A549 (cell line): ENCODE results near the gene MACC1. TPM values are rescaled to one million over a fixed set of nuclear protein-coding genes. Genes with fewer than 3 reads are reported as not detected.

Experiments used
- ATAC-seq, 2 experiments: fragments of 200-7000 bp in 1 of 2; fragments of >200 bp in 1 of 2; cut with Nextera tagmentation in 1 of 2; cut with Tn5 transposase in 1 of 2; 3 replicates each; pipeline versions ENCODE4 v1.8.0 to v1.9.1; 2018 to 2020; ENCODE audit warnings: mild to moderate bottlenecking in 1 of 2, moderate library complexity in 1 of 2
- CTCF ChIA-PET: fragments of 300-600 bp; sonication (Branson Sonifier 250); formaldehyde crosslinking; extraction: SDS; loops from one replicate; lab custom pipeline; 2021; ENCODE audit warnings: antibody characterized with exemption, inconsistent platforms; lab: Yijun Ruan, JAX
- POLR2A ChIA-PET: fragments of 350-600 bp; formaldehyde crosslinking; extraction: SDS; loops from one replicate; lab custom pipeline; 2021; ENCODE audit warnings: antibody characterized with exemption, inconsistent platforms; lab: Yijun Ruan, JAX
- DNase-seq, 2 experiments: peaks; one replicate each; pipeline versions ENCODE4 v3.0.0 to v3.0.0-alpha.2; 2011 to 2016; ENCODE audit warnings: low read depth in 1 of 2, low spot score in 1 of 2
- FAIRE-seq: peaks from 2 replicates; lab custom pipeline; 2011; peaks lifted over from hg19 to GRCh38; lab: Jason Lieb, UNC
- H3K27ac ChIP-seq, 2 experiments: fragments of >200 bp; sonication (Bioruptor Twin); formaldehyde crosslinking; 3 replicates each; pipeline ENCODE4 v1.5.1; 2016 to 2017
- H3K4me1 ChIP-seq: fragments of >200 bp; sonication (Bioruptor Twin); formaldehyde crosslinking; 3 replicates; pipeline ENCODE4 v1.6.1; 2016
- H3K4me2 ChIP-seq: fragments of >200 bp; sonication (Bioruptor Twin); formaldehyde crosslinking; 3 replicates; pipeline ENCODE4 v1.6.1; 2016
- H3K4me3 ChIP-seq: fragments of >200 bp; sonication (Bioruptor Twin); formaldehyde crosslinking; 3 replicates; pipeline ENCODE4 v1.5.1; 2016
- H3K9me3 ChIP-seq: fragments of >200 bp; sonication (Bioruptor Twin); formaldehyde crosslinking; 3 replicates; pipeline ENCODE4 v1.6.1; 2016
- CBX2 ChIP-seq: fragments of 200-600 bp; sonication (generic); IDR thresholded peaks from 2 replicates; pipeline ENCODE4 v1.6.1; 2016; ENCODE audit warnings: low read depth, mild to moderate bottlenecking, borderline replicate concordance
- CEBPB ChIP-seq, 2 experiments: fragments of >200 bp in 1 of 2; sonication (Bioruptor Twin) in 1 of 2; formaldehyde crosslinking in 1 of 2; IDR thresholded peaks; 2 replicates each; pipeline ENCODE4 v1.6.1; 2012 to 2016
- CHD2 ChIP-seq: fragments of 150-350 bp; IDR thresholded peaks from 2 replicates; pipeline ENCODE4 v1.6.1; 2014; ENCODE audit warnings: low read length; ENCODE audit not compliant: partially characterized antibody
- CHD4 ChIP-seq: fragments of 200-600 bp; sonication (generic); IDR thresholded peaks from 2 replicates; pipeline ENCODE4 v1.6.1; 2016; ENCODE audit warnings: antibody characterized with exemption, mild to moderate bottlenecking, borderline replicate concordance
- EP300 ChIP-seq, 2 experiments: fragments of >200 bp; sonication (Bioruptor Twin); formaldehyde crosslinking; IDR thresholded peaks; 2 replicates in 1 of 2; 3 replicates in 1 of 2; pipeline ENCODE4 v1.6.1; 2016 to 2017
- ESRRA ChIP-seq: fragments of 150-350 bp; IDR thresholded peaks from 2 replicates; pipeline ENCODE4 v1.6.1; 2014; ENCODE audit warnings: mild to moderate bottlenecking, low read length, borderline replicate concordance
- HEYL ChIP-seq: fragments of 250-450 bp; sonication (Bioruptor Pico); IDR thresholded peaks from 2 replicates; pipeline ENCODE4 v1.8.0; 2021; ENCODE audit warnings: mild to moderate bottlenecking, moderate library complexity
- HOXA7 ChIP-seq: fragments of 250-450 bp; sonication (Bioruptor Pico); IDR thresholded peaks from 2 replicates; pipeline ENCODE4 v1.5.0; 2020; ENCODE audit warnings: mild to moderate bottlenecking, moderate library complexity
- HOXB13 ChIP-seq: fragments of 250-450 bp; sonication (Bioruptor Pico); IDR thresholded peaks from 2 replicates; pipeline ENCODE4 v1.5.0; 2020; ENCODE audit warnings: low read depth, mild to moderate bottlenecking, moderate library complexity
- HOXB5 ChIP-seq: fragments of 250-450 bp; sonication (Bioruptor Pico); IDR thresholded peaks from 2 replicates; pipeline ENCODE4 v1.5.0; 2020; ENCODE audit warnings: mild to moderate bottlenecking, moderate library complexity
- MAZ ChIP-seq: fragments of 150-350 bp; IDR thresholded peaks from 2 replicates; pipeline ENCODE4 v1.6.1; 2014; ENCODE audit warnings: antibody characterized with exemption, low read depth, low read length, borderline replicate concordance
- NPAS2 ChIP-seq: fragments of 250-450 bp; sonication (Bioruptor Pico); IDR thresholded peaks from 2 replicates; pipeline ENCODE4 v1.8.0; 2022; ENCODE audit warnings: mild to moderate bottlenecking, moderate library complexity, borderline replicate concordance
- PHF8 ChIP-seq: fragments of 200-600 bp; sonication (generic); IDR thresholded peaks from 2 replicates; pipeline ENCODE4 v1.6.1; 2016; ENCODE audit warnings: low read depth, mild to moderate bottlenecking, antibody characterized with exemption, moderate library complexity, borderline replicate concordance
- POLR2AphosphoS2 ChIP-seq: conservative IDR thresholded peaks from 2 replicates; pipeline ENCODE4 v1.6.1; 2012; ENCODE audit warnings: low read length, improper control_type of control experiment, inconsistent platforms
- RARB ChIP-seq: fragments of 250-450 bp; sonication (Bioruptor Pico); IDR thresholded peaks from 2 replicates; pipeline ENCODE4 v1.8.0; 2021; ENCODE audit warnings: mild to moderate bottlenecking, moderate library complexity
- TFCP2L1 ChIP-seq: fragments of 250-450 bp; sonication (Bioruptor Pico); IDR thresholded peaks from 2 replicates; pipeline ENCODE4 v1.5.0; 2021; ENCODE audit warnings: mild to moderate bottlenecking
- ZNF302 ChIP-seq: fragments of 250-450 bp; sonication (Bioruptor Pico); IDR thresholded peaks from 2 replicates; pipeline ENCODE4 v1.9.0; 2021; ENCODE audit warnings: inconsistent platforms, mild to moderate bottlenecking, moderate library complexity
- WGBS: methylation state at CpG from one replicate; pipeline ENCODE4 v1.1.6; 2017; ENCODE audit errors: missing lambda C conversion rate; 5-methylcytosine and 5-hydroxymethylcytosine counted together
- polyA plus RNA-seq, 4 experiments: library from polyadenylated mRNA; depleted of rRNA in 3 of 4; stranded (reverse); fragments of >200 nt; fragmentation: RNase III in 1 of 4; extraction: RNeasy Plus Mini Kit Qiagen cat#74134 plus additional on column Dnase treatment in 1 of 4; gene quantifications; 2 replicates in 3 of 4; 3 replicates in 1 of 4; pipeline ENCODE4 v1.2.3, GENCODE V29; 2011 to 2017
- TF ChIP-seq, protein P1 (sequence below): IDR thresholded peaks from 2 replicates; pipeline ENCODE4 v1.6.1; 2012
- TF ChIP-seq, protein P2 (sequence below): fragments of 200-600 bp; sonication (generic); IDR thresholded peaks from 2 replicates; pipeline ENCODE4 v1.6.1; 2016; ENCODE audit warnings: antibody characterized with exemption, mild to moderate bottlenecking, moderate library complexity
- TF ChIP-seq, protein P3 (sequence below): fragments of 250-450 bp; sonication (Bioruptor Pico); IDR thresholded peaks from 2 replicates; pipeline ENCODE4 v1.5.0; 2021; ENCODE audit warnings: mild to moderate bottlenecking, moderate library complexity, borderline replicate concordance
- TF ChIP-seq, protein P4 (sequence below): fragments of 250-450 bp; sonication (Bioruptor Pico); IDR thresholded peaks from 2 replicates; pipeline ENCODE4 v1.5.0; 2020; ENCODE audit warnings: low read depth, mild to moderate bottlenecking, moderate library complexity
- TF ChIP-seq, protein P5 (sequence below): IDR thresholded peaks from 2 replicates; pipeline ENCODE4 v1.6.1; 2012
- TF ChIP-seq, protein P6 (sequence below): fragments of >200 bp; sonication (Bioruptor Twin); formaldehyde crosslinking; IDR thresholded peaks from 2 replicates; pipeline ENCODE4 v1.6.1; 2016
- TF ChIP-seq, protein P7 (sequence below): fragments of >200 bp; sonication (Bioruptor Twin); formaldehyde crosslinking; IDR thresholded peaks from 3 replicates; pipeline ENCODE4 v1.6.1; 2016

MACC1 gene
- polyA plus RNA-seq, 2 of the 4 experiments (the other 2 are of a cell fraction): 0.01 TPM; not detected in 1

DNA sequence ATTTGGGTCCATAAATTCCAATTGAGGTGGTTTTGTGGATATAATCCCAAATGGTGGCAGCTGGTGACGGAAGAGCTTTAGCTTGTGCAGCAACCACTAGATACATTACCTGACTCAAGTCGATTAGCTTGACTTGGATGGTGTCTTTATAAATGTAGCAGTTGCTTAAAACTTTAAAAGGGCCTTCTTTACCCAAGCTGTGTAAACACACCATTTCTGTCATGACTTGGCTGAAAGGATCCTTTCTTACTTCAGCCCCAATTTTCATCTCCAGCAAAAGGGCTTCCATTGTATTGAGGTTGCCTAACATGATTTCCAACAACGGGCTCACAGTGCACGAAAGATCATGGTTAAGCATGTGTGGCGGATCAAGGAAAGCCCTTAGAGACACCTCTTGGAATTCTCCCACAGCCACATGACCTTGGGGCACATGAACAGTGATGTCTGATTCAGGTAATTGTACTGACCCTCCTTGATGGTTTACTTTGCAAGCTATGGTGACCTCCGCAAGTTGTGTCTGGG, 57.9 kb downstream of the MACC1 start:
- ATAC-seq: no peak
- no peak for DNase-seq
- no peaks in the 10 kb centered on the region for H3K9me3 ChIP-seq
- CTCF ChIA-PET: interaction anchor here (1.6 to 4.1 kb wide), 2 partner anchors 13 to 411 kb away, joined by 5 to 10 read pairs; no protein-coding TSS in a partner anchor
- H3K4me1 ChIP-seq: no peaks in the 10 kb centered on the region
- H3K27ac ChIP-seq: no peak overlapping the region
- POLR2A ChIA-PET: no interaction called here
- FAIRE-seq: no peak
- no peak overlapping the region for H3K4me3 ChIP-seq
- H3K4me2 ChIP-seq: no peak overlapping the region
- 83% methylated on average over 6 of the region's 6 CpGs for WGBS
- TF ChIP-seq TFCP2L1 (CRISPR knock-in tag): no peak
- TF ChIP-seq, protein P1, sequence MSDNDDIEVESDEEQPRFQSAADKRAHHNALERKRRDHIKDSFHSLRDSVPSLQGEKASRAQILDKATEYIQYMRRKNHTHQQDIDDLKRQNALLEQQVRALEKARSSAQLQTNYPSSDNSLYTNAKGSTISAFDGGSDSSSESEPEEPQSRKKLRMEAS: no peak
- TF ChIP-seq, protein P2, sequence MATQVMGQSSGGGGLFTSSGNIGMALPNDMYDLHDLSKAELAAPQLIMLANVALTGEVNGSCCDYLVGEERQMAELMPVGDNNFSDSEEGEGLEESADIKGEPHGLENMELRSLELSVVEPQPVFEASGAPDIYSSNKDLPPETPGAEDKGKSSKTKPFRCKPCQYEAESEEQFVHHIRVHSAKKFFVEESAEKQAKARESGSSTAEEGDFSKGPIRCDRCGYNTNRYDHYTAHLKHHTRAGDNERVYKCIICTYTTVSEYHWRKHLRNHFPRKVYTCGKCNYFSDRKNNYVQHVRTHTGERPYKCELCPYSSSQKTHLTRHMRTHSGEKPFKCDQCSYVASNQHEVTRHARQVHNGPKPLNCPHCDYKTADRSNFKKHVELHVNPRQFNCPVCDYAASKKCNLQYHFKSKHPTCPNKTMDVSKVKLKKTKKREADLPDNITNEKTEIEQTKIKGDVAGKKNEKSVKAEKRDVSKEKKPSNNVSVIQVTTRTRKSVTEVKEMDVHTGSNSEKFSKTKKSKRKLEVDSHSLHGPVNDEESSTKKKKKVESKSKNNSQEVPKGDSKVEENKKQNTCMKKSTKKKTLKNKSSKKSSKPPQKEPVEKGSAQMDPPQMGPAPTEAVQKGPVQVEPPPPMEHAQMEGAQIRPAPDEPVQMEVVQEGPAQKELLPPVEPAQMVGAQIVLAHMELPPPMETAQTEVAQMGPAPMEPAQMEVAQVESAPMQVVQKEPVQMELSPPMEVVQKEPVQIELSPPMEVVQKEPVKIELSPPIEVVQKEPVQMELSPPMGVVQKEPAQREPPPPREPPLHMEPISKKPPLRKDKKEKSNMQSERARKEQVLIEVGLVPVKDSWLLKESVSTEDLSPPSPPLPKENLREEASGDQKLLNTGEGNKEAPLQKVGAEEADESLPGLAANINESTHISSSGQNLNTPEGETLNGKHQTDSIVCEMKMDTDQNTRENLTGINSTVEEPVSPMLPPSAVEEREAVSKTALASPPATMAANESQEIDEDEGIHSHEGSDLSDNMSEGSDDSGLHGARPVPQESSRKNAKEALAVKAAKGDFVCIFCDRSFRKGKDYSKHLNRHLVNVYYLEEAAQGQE: no peak
- no peak for TF ChIP-seq HEYL
- no peak for TF ChIP-seq ESRRA
- TF ChIP-seq, protein P3, sequence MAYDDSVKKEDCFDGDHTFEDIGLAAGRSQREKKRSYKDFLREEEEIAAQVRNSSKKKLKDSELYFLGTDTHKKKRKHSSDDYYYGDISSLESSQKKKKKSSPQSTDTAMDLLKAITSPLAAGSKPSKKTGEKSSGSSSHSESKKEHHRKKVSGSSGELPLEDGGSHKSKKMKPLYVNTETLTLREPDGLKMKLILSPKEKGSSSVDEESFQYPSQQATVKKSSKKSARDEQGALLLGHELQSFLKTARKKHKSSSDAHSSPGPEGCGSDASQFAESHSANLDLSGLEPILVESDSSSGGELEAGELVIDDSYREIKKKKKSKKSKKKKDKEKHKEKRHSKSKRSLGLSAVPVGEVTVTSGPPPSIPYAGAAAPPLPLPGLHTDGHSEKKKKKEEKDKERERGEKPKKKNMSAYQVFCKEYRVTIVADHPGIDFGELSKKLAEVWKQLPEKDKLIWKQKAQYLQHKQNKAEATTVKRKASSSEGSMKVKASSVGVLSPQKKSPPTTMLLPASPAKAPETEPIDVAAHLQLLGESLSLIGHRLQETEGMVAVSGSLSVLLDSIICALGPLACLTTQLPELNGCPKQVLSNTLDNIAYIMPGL: no peak
- TF ChIP-seq HOXA7 (CRISPR knock-in tag): no peak
- no peak for TF ChIP-seq NPAS2 (CRISPR knock-in tag)
- TF ChIP-seq ZNF302 (CRISPR knock-in tag): no peak
- TF ChIP-seq CBX2: no peak
- TF ChIP-seq RARB (CRISPR knock-in tag): no peak
- TF ChIP-seq CHD2: no peak
- TF ChIP-seq MAZ: no peak
- TF ChIP-seq, protein P4, sequence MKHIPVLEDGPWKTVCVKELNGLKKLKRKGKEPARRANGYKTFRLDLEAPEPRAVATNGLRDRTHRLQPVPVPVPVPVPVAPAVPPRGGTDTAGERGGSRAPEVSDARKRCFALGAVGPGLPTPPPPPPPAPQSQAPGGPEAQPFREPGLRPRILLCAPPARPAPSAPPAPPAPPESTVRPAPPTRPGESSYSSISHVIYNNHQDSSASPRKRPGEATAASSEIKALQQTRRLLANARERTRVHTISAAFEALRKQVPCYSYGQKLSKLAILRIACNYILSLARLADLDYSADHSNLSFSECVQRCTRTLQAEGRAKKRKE: no peak

DNA sequence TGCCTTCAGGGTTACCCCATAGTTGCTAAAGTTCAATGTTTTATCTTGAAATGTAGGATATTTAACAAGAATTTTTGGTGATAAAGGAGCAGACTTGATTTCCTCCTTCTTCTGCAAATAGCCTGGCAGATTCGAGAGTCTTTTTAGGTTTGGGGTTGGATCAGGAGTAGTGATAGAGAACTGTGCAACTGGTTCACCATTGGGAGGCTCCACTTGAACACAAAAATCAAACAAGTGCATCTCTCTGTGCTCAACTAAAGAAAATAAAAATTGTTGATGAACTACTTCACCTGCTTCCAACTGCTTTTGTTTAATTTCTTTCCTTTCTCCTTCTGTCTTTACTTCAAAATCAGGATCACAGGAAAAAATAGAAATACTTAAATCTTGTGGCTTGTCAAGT, 58.5 kb downstream of the MACC1 start:
- 41% methylated on average over 1 of the region's 1 CpG for WGBS
- POLR2A ChIA-PET: no interaction called here
- Histone ChIP-seq H3K9me3 (no peaks in the 10 kb centered on the region), H3K27ac (no peak overlapping the region), H3K4me3 (no peak overlapping the region), H3K4me1 (peaks cover 2% of the 10 kb centered on the region; the same call in 1 of the 3 replicates), H3K4me2 (no peak overlapping the region)
- CTCF ChIA-PET: interaction anchor here (1.6 to 4.1 kb wide), 2 partner anchors 13 to 411 kb away, joined by 5 to 10 read pairs; no protein-coding TSS in a partner anchor
- ATAC-seq: no peak
- DNase-seq: no peak
- no peak for FAIRE-seq
- TF ChIP-seq, protein P5, sequence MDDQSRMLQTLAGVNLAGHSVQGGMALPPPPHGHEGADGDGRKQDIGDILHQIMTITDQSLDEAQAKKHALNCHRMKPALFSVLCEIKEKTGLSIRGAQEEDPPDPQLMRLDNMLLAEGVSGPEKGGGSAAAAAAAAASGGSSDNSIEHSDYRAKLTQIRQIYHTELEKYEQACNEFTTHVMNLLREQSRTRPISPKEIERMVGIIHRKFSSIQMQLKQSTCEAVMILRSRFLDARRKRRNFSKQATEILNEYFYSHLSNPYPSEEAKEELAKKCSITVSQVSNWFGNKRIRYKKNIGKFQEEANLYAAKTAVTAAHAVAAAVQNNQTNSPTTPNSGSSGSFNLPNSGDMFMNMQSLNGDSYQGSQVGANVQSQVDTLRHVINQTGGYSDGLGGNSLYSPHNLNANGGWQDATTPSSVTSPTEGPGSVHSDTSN: no peak
- TF ChIP-seq NPAS2 (CRISPR knock-in tag): no peak
- TF ChIP-seq PHF8: no peak
- TF ChIP-seq CHD2: no peak
- TF ChIP-seq, protein P6, sequence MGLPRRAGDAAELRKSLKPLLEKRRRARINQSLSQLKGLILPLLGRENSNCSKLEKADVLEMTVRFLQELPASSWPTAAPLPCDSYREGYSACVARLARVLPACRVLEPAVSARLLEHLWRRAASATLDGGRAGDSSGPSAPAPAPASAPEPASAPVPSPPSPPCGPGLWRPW: no peak
- TF ChIP-seq POLR2AphosphoS2: no peak
- TF ChIP-seq HOXB13 (CRISPR knock-in tag): no peak
- no peak for TF ChIP-seq CEBPB (IDR thresholded peaks at IDR 0.05)
- TF ChIP-seq EP300 (IDR thresholded peaks at IDR 0.05): no peak
- TF ChIP-seq, protein P3: no peak
- no peak for TF ChIP-seq CHD4
- TF ChIP-seq, protein P7, sequence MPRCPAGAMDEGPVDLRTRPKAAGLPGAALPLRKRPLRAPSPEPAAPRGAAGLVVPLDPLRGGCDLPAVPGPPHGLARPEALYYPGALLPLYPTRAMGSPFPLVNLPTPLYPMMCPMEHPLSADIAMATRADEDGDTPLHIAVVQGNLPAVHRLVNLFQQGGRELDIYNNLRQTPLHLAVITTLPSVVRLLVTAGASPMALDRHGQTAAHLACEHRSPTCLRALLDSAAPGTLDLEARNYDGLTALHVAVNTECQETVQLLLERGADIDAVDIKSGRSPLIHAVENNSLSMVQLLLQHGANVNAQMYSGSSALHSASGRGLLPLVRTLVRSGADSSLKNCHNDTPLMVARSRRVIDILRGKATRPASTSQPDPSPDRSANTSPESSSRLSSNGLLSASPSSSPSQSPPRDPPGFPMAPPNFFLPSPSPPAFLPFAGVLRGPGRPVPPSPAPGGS: no peak
- TF ChIP-seq HOXB5 (CRISPR knock-in tag): no peak
